B cell (primary cell): ENCODE measurements around the gene EEF1AKMT2. TPM values are rescaled to one million over a fixed set of nuclear protein-coding genes. Genes with fewer than 3 reads are reported as not detected.
A peak's percentile ranks its signal among the peaks of the same experiment; 100 is the strongest.

ENCODE experiments used
- ATAC-seq: fragments of 200-7000 bp; cut with Tn5 transposase; one replicate; pipeline ENCODE4 v1.10.0; 2021; ENCODE audit warnings: low read depth, mild to moderate bottlenecking, moderate number of reproducible peaks, moderate library complexity
- CTCF ChIA-PET: fragments of 350-600 bp; sonication (Branson Sonifier 250); formaldehyde crosslinking; loops from one replicate; lab custom pipeline; 2021; ENCODE audit warnings: antibody characterized with exemption, inconsistent platforms; lab: Charles Lee
- POLR2A ChIA-PET: fragments of 350-600 bp; sonication (Branson Sonifier 250); formaldehyde crosslinking; loops from one replicate; lab custom pipeline; 2021; ENCODE audit warnings: antibody characterized with exemption; lab: Charles Lee
- DNase-seq: peaks from one replicate; pipeline ENCODE4 v3.0.0; 2013
- H2AFZ ChIP-seq: 2 replicates; pipeline ENCODE4 v1.6.1; 2012; ENCODE audit warnings: mild to moderate bottlenecking, low read depth, low read length; ENCODE audit not compliant: insufficient read depth, poor library complexity, severe bottlenecking
- H3K27ac ChIP-seq, 2 donors: 1 replicate in 1 of 2; 2 replicates in 1 of 2; pipeline ENCODE4 v1.5.1; 2012 to 2013; ENCODE audit warnings: low read length in 2 of 2, mild to moderate bottlenecking in 2 of 2, moderate library complexity in 1 of 2
- H3K27me3 ChIP-seq, 4 experiments: fragments of 200-600 bp in 1 of 4; sonication (generic) in 1 of 4; replicated peaks in 1 of 4; 1 replicate in 2 of 4; 2 replicates in 2 of 4; pipeline versions ENCODE4 v1.6.1 to v1.7.0; 2013 to 2016; ENCODE audit warnings: low read length in 3 of 4, mild to moderate bottlenecking in 2 of 4, mixed read lengths in 1 of 4, moderate library complexity in 1 of 4; ENCODE audit not compliant: insufficient read depth in 4 of 4, control insufficient read depth in 3 of 4; ENCODE audit errors: control extremely low read depth in 1 of 4
- H3K36me3 ChIP-seq, 2 experiments: replicated peaks in 1 of 2; 1 replicate in 1 of 2; 2 replicates in 1 of 2; pipeline versions ENCODE4 v1.6.1 to v1.7.1; 2013; ENCODE audit warnings: low read length in 1 of 2; ENCODE audit not compliant: insufficient read depth in 2 of 2, control insufficient read depth in 1 of 2; ENCODE audit errors: control extremely low read depth in 1 of 2, extremely low read depth in 1 of 2
- H3K4me1 ChIP-seq, 2 donors: fragments of 200-600 bp in 1 of 2; sonication (generic) in 1 of 2; 1 replicate in 1 of 2; 2 replicates in 1 of 2; pipeline versions ENCODE4 v1.5.1 to v1.6.1; 2013 to 2017; ENCODE audit warnings: low read length in 2 of 2; ENCODE audit not compliant: control insufficient read depth in 2 of 2, insufficient read depth in 2 of 2
- H3K4me2 ChIP-seq: replicated peaks from 2 replicates; pipeline ENCODE3; 2012; ENCODE audit warnings: mild to moderate bottlenecking, low read depth, low read length; ENCODE audit not compliant: poor library complexity, severe bottlenecking
- H3K4me3 ChIP-seq, 5 experiments: fragments of 200-600 bp in 1 of 5; sonication (generic) in 1 of 5; 1 replicate in 3 of 5; 2 replicates in 2 of 5; pipeline versions ENCODE4 v1.5.1 to v1.7.0; 2011 to 2016; ENCODE audit warnings: low read length in 4 of 5, mild to moderate bottlenecking in 4 of 5, low read depth in 2 of 5, control low read depth in 1 of 5, moderate library complexity in 1 of 5; ENCODE audit not compliant: insufficient read depth in 1 of 5; ENCODE audit errors: control extremely low read depth in 1 of 5, extremely low read depth in 1 of 5
- H3K79me2 ChIP-seq: fragments of 200-600 bp; sonication (generic); one replicate; pipeline ENCODE4 v1.6.0; 2016; ENCODE audit warnings: low read length; ENCODE audit not compliant: control insufficient read depth, insufficient read depth
- H3K9ac ChIP-seq: fragments of 200-600 bp; sonication (generic); 2 replicates; pipeline ENCODE4 v1.6.1; 2017; ENCODE audit warnings: mild to moderate bottlenecking, low read length, moderate library complexity
- H3K9me3 ChIP-seq, 3 donors: one replicate each; pipeline versions ENCODE4 v1.6.1 to v1.7.1; 2013; ENCODE audit warnings: low read length in 2 of 3; ENCODE audit not compliant: control insufficient read depth in 2 of 3, insufficient read depth in 1 of 3; ENCODE audit errors: control extremely low read depth in 1 of 3
- H4K20me1 ChIP-seq: 2 replicates; pipeline ENCODE4 v1.6.0; 2012; ENCODE audit warnings: mild to moderate bottlenecking, low read length; ENCODE audit not compliant: insufficient read depth, control insufficient read depth, poor library complexity, severe bottlenecking
- H3K27ac Mint-ChIP-seq: one replicate; pipeline ENCODE4 v1.8.0; 2021; ENCODE audit warnings: mixed read lengths
- H3K27me3 Mint-ChIP-seq: one replicate; pipeline ENCODE4 v1.8.0; 2021; ENCODE audit warnings: mixed read lengths
- H3K4me1 Mint-ChIP-seq: one replicate; pipeline ENCODE4 v1.8.0; 2021; ENCODE audit warnings: mixed read lengths
- H3K4me3 Mint-ChIP-seq: one replicate; pipeline ENCODE4 v1.8.0; 2021; ENCODE audit warnings: mixed read lengths
- H3K9me3 Mint-ChIP-seq: one replicate; pipeline ENCODE4 v1.8.0; 2022; ENCODE audit warnings: mixed read lengths; ENCODE audit not compliant: insufficient read depth
- CTCF ChIP-seq: fragments of 200-600 bp; IDR thresholded peaks from one replicate; pipeline ENCODE4 v1.8.0; 2022; ENCODE audit warnings: antibody characterized with exemption, mild to moderate bottlenecking
- EZH2 ChIP-seq: IDR thresholded peaks from 2 replicates; pipeline ENCODE4 v1.6.1; 2012; ENCODE audit warnings: borderline replicate concordance, low read depth, mild to moderate bottlenecking, moderate library complexity, low read length; ENCODE audit not compliant: insufficient read depth, poor library complexity, severe bottlenecking
- WGBS: methylation state at CpG from one replicate; pipeline ENCODE4 v1.1.5; 2013; ENCODE audit warnings: missing lambda C conversion rate; ENCODE audit not compliant: insufficient coverage; 5-methylcytosine and 5-hydroxymethylcytosine counted together
- intact Hi-C: fragments of 100-400 bp; cut with micrococcal nuclease; formaldehyde crosslinking; loops from one replicate; pipeline ENCODE4 v1.10.0; 2022
- polyA plus RNA-seq: library from polyadenylated mRNA; depleted of rRNA; stranded (reverse); fragments of >200 nt; gene quantifications from 2 replicates; pipeline ENCODE4 v1.2.3, GENCODE V29; 2012
- total RNA-seq, 2 donors: library from RNA; stranded (reverse); fragments of 120-200 nt in 1 of 2; gene quantifications; 1 replicate in 1 of 2; 2 replicates in 1 of 2; pipeline versions ENCODE4 v1.2.3 to v1.2.4, GENCODE V29; 2013 to 2022

EEF1AKMT2 gene
- total and polyA plus RNA-seq, 2 donors (not counting 1 experiment from before 2014, with no cell fraction given) = 8.8 to 15.0 TPM

- CTCF ChIA-PET = interaction anchor here (0.7 to 7.9 kb wide), 14 partner anchors 15 to 204 kb away, joined by 3 to 357 read pairs (median 34); no protein-coding TSS in a partner anchor
- H3K4me2 ChIP-seq = peak overlapping the region; percentile 90
- ATAC-seq = no peak
- H3K36me3 ChIP-seq = peaks cover 0 to 11% of the 10 kb centered on the region in 2 experiments
- POLR2A ChIA-PET = interaction anchor here (0.9 to 3.6 kb wide), 5 partner anchors 10 to 136 kb away, joined by 3 to 51 read pairs (median 14); no protein-coding TSS in a partner anchor
- H3K27me3 ChIP-seq = no peaks in the 10 kb centered on the region
- H3K9me3 ChIP-seq = no peaks in the 10 kb centered on the region
- H3K27ac Mint-ChIP-seq = peak overlapping the region; percentile 98
- TF ChIP-seq CTCF = no peak
- TF ChIP-seq EZH2 = no peak
- H3K4me1 ChIP-seq = peaks cover 72 to 83% of the 10 kb centered on the region in 2 donors
- H3K4me1 Mint-ChIP-seq = peaks cover 83% of the 10 kb centered on the region
- H2AFZ ChIP-seq = no peak overlapping the region
- H3K4me3 Mint-ChIP-seq = peak overlapping the region; percentile 93
- no peaks in the 10 kb centered on the region for H3K27me3 Mint-ChIP-seq
- H3K9ac ChIP-seq = peak overlapping the region; percentile 79
- intact Hi-C loops = no loop called here
- peaks cover 95% of the 10 kb centered on the region for H3K79me2 ChIP-seq
- 75% methylated on average over 10 of the region's 13 CpGs for WGBS
- H3K4me3 ChIP-seq = peak overlapping the region in 1 of 5 experiments; percentile 89
- no peaks in the 10 kb centered on the region for H3K9me3 Mint-ChIP-seq
- DNase-seq = no peak
- peak overlapping the region; percentile 79 to 98 for H3K27ac ChIP-seq
- peaks cover 56% of the 10 kb centered on the region for H4K20me1 ChIP-seq
Measured at GRCh38 chr10:124739119-124739921, 52.4 kb downstream of the EEF1AKMT2 start.

- Histone ChIP-seq H3K9me3 (no peaks in the 10 kb centered on the region), H3K9ac (peak overlapping the region; percentile 24), H2AFZ (no peak overlapping the region), H3K27ac (peak overlapping the region; percentile 20 to 98), H3K27me3 (no peaks in the 10 kb centered on the region), H3K4me3 (no peak overlapping the region), H3K4me1 (peaks cover 81 to 92% of the 10 kb centered on the region in 2 donors), H3K79me2 (peaks cover 100% of the 10 kb centered on the region), H3K4me2 (peak overlapping the region; percentile 90), H3K36me3 (peaks cover 0 to 13% of the 10 kb centered on the region in 2 experiments), H4K20me1 (peaks cover 65% of the 10 kb centered on the region)
- no peak for TF ChIP-seq EZH2
- TF ChIP-seq CTCF = no peak
- H3K4me1 Mint-ChIP-seq = peaks cover 91% of the 10 kb centered on the region
- H3K27me3 Mint-ChIP-seq = no peaks in the 10 kb centered on the region
- ATAC-seq (no peak), DNase-seq (no peak)
- ChIA-PET POLR2A (interaction anchor here (0.9 to 3.6 kb wide), 2 partner anchors 10 to 20 kb away, joined by 3 to 14 read pairs; no protein-coding TSS in a partner anchor), CTCF (interaction anchor here (0.7 to 7.9 kb wide), 6 partner anchors 14 to 203 kb away, joined by 3 to 357 read pairs (median 58); no protein-coding TSS in a partner anchor)
- H3K4me3 Mint-ChIP-seq = peak overlapping the region; percentile 93
- intact Hi-C loops = no loop called here
- peak overlapping the region; percentile 98 for H3K27ac Mint-ChIP-seq
- no peaks in the 10 kb centered on the region for H3K9me3 Mint-ChIP-seq
- no CpG with 5 or more reads among the region's 6 CpGs for WGBS
Measured at GRCh38 chr10:124738441-124738840, 53.2 kb downstream of the EEF1AKMT2 start.
